GM18498 (cell line): Measurements from ENCODE around the gene DUSP1.

Experiments
- ATAC-seq: cut with Tn5 transposase; IDR thresholded peaks from one replicate; pipeline ENCODE4 v1.9.1; 2021; ENCODE audit warnings: mild to moderate bottlenecking, moderate library complexity; ENCODE audit not compliant: unreplicated experiment

Gene DUSP1

DNA sequence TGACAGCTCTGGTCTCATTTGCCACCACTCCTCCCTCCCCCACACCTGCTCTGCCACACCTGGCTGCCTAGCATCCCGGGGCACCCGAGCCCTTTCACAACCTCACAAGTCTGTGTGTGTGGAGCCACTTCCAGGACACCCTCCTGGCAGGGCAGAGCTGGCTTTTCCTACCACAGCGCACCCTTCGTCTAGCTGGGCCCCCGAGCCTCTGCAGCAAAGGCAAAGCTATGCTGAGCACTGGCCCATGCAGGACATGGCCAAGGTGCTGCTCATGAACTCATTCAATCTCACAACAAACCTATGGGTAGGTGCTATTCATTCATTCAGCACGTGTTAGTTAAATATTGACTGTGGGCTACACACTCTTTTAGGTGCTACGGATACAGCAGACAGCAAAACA lies 43.4 kb downstream of the DUSP1 start:
- no peak for ATAC-seq

GRCh38 chr5:172726966-172727365 lies 44.0 kb downstream of the DUSP1 start:
- ATAC-seq = no peak

GRCh38 chr5:172725785-172726184 lies 45.2 kb downstream of the DUSP1 start:
- ATAC-seq = no peak

DNA sequence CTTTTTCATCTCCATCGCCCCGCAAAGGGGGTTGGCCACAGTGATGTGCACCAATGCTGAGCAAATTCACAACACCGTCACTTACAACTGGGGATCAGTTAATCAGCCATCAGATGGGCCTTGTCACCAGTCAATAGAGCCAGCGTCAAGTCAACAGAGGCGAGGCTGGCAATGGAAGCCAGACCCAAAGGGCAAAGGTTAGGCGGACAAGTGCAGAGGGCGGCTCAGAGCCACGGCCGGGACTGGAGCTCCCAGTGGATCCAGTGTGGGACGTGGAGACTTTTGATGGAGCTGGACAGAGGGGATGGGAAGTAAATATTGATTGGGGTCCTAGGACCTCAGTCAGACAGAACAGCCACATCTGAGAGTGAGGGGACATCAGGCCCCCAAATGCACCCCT lies 45.7 kb downstream of the DUSP1 start:
- no peak for ATAC-seq

- ATAC-seq = no peak
These were observed 46.5 kb downstream of the DUSP1 start for GRCh38 chr5:172724242-172725183.

DNA sequence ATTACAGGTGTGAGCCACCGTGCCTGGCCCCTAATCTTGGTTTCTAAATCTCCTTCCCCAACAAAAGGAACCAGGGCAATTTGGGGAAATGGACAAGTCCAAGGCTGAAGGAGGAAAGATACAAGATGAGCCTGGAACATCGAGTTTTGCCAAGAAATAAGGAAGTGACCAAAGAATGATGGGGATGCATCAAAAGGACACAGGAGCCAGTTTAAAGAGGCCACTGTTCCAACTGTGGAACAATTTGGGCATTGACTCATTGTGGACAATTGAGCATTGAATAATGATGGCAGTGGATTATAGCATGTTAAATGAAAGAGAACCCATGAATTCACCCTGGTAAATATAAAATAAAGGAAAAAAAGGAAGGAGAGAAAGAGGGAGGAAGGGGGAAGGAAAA lies 47.5 kb downstream of the DUSP1 start:
- no peak for ATAC-seq

GRCh38 chr5:172722327-172722815 lies 48.6 kb downstream of the DUSP1 start:
- no peak for ATAC-seq

- no peak for ATAC-seq
These were observed 49.3 kb downstream of the DUSP1 start for GRCh38 chr5:172721455-172722326.

DNA sequence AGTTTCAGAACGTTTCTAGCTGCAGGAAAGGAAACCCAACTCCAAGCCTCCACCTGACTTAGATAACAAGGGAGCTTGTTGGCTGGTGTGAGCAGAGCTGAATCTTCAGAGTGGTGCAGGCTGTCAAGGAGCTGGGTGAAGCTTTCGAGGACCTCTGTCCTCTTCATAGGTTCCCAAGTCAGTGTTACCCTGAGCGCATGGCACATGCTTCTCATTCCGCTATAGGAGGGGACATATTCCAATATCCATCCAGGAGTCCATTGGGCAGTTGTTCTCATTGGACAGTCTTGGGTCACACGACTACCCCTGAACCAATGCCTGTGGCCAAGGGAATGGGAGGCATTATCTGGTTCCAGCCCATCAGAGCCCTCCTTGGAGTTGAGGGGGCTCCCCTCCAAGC lies 50.3 kb downstream of the DUSP1 start:
- no peak for ATAC-seq

DNA sequence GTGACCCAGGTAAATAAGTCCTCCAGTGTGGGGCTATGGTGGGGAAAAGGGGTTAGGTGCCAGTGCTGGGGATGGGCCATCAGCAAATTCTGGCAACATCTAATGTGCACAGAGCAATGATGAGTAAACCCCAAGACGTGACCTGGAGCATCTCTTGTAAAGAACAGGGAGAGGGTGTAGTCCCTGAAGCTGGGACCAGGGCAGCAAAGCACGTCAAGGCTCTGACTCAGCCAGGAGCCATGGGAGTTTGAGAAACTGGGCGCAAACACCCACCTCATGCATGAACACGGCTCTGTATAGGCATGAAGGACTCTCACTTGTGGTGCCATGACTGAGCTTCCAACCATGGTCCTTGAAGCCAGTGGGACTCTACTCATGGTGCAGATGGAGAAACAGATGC lies 51.8 kb downstream of the DUSP1 start:
- no peak for ATAC-seq

DNA sequence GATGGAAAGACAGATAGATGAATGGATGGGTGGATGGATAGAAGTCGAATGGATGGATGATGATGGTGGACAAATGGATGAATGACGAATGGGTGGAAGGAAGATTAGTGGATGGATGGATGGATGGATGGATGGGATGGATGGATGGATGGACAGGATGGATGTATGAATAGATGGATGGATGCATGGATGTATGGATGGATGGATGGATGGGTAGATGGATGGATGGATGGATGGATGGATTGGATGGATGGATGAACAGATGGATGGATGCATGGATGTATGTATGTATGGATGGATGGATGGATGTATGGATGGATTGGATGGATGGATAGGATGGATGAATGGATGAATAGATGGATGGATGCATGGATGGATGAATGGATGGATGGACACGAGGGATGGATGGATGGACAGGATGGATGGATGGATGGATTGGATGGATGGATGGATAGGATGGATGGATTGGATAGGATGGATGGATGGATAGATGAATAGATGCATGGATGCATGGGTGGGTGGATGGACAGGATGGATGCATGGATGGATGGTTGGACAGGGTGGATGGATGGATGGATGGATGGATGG lies 52.4 kb downstream of the DUSP1 start:
- ATAC-seq = no peak
